ENCODE measurements around the gene SRP68.
"Not testable (repeated sequence)": the region's sequence is repeated elsewhere in the genome, so short reads cannot be mapped to it uniquely, and the experiment has no call there.

The SRP68 gene

DNA sequence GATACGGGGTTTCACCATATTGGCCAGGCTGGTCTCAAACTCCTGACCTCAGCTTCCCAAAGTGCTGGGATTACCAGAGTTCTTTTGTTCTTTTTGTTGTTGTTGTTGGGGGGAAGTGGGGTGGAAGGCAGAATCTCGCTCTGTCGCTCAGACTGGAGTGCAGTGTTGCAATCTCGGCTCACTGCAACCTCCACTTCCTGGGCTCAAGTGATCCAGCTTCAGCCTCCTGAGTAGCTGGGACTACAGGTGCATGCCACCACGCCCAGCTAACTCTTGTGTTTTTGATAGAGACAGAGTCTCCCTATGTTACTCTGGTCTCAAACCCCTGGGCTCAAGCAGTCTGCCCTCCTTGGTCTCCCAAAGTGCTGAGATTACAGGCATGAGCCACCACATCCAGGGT lies 6.1 kb upstream of the SRP68 start:
- DNase-seq (ENCODE audit: insufficient read length, low spot score); FAIRE-seq: not testable (repeated sequence)

DNA sequence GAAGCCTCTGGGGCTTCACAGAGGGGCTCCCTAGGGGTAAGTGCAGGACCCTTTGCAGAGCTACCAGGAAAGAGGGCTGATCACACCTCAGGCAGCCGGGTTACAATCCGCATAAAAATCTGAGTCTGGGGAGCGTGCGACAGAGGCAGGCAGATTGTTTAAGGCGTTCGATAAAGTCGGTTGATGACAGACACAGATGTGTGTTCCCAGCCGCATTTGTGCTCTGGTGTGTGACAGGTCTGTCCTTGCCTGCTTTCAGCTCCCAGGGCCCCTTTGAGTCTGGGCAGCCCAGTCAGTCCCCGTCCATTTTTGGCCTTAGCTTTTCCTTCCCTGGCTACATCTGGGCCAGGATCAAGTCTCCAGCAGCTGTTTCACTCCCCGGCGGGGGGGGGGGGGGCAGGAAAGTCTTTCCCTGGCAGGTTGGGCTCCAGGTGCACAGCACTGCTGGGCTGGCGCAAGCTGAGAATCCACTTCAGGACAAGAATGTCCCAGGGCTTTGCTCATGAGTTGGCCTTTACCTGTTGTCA lies 5.3 kb upstream of the SRP68 start:
- DNase-seq (ENCODE audit: insufficient read length, low spot score) (no peak), FAIRE-seq (no peak)

DNA sequence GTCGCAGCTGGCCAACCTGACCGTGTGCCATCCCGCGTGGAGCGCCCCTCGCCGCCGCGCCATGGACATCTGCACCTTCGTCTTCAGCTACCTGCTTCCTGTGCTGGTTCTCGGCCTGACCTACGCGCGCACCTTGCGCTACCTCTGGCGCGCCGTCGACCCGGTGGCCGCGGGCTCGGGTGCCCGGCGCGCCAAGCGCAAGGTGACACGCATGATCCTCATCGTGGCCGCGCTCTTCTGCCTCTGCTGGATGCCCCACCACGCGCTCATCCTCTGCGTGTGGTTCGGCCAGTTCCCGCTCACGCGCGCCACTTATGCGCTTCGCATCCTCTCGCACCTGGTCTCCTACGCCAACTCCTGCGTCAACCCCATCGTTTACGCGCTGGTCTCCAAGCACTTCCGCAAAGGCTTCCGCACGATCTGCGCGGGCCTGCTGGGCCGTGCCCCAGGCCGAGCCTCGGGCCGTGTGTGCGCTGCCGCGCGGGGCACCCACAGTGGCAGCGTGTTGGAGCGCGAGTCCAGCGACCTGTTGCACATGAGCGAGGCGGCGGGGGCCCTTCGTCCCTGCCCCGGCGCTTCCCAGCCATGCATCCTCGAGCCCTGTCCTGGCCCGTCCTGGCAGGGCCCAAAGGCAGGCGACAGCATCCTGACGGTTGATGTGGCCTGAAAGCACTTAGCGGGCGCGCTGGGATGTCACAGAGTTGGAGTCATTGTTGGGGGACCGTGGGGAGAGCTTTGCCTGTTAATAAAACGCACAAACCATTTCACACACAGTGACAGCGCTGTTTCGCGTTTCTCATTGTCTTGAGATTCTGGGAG lies 4.7 kb upstream of the SRP68 start:
- FAIRE-seq (peak; percentile 9), DNase-seq (ENCODE audit: insufficient read length, low spot score) (no peak)

GRCh38 chr17:76076146-76076764 lies 3.9 kb upstream of the SRP68 start:
- DNase-seq (ENCODE audit: insufficient read length, low spot score) (no peak), FAIRE-seq (no peak)

- DNase-seq (ENCODE audit: insufficient read length, low spot score) (no peak), FAIRE-seq (peak; percentile 16)
Observed at GRCh38 chr17:76075364-76076145, 3.2 kb upstream of the SRP68 start.

GRCh38 chr17:76074390-76075363 lies 2.4 kb upstream of the SRP68 start, which contains the start of gene GALR2:
Gene GALR2 (plus strand): TSS chr17:76074781. CDS start chr17:76074884, 103 bp downstream.
- DNase-seq (ENCODE audit: insufficient read length, low spot score) = no peak
- no peak for FAIRE-seq

GRCh38 chr17:76071531-76072147 lies 678 bp downstream of the SRP68 start:
- DNase-seq (ENCODE audit: insufficient read length, low spot score) (no peak), FAIRE-seq (peak; percentile 42)

GRCh38 chr17:76065775-76066174 lies 6.5 kb downstream of the SRP68 start:
- no peak for DNase-seq (ENCODE audit: insufficient read length, low spot score)
- no peak for FAIRE-seq

DNA sequence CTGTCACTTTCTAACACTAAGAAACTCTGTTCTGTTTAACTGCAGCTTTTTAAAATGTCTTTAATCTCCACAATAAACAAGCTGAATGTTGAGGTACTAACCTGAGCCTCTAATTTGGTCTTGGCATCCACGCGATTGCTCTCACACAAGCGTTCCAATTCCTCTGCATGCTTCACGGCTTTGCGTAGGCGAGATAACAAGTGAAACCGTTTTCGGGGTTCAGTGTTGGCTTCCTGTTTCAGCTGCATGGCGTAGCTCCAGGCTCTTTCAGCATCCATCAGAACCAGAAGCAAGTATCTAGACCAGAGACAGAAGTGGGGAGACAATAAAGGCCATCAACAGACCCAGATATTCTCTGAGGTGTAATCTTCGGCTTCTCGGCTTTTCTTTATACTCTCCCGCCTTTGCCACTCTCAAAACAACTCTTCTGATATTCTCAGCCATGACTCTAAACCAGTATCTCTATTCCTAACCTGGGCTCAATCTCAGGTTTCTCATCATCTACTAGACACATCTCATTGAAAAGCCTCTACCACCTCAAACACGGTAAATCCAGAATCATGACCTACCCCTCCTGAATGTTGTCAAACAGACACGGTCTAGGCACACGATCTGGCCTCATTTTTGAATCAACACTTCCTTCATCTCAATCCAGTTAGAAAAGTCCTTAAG lies 8.3 kb downstream of the SRP68 start:
- FAIRE-seq (no peak), DNase-seq (ENCODE audit: insufficient read length, low spot score) (no peak)

GRCh38 chr17:76058264-76058663 lies 14.1 kb downstream of the SRP68 start:
- not testable (repeated sequence) for FAIRE-seq; DNase-seq (ENCODE audit: insufficient read length, low spot score)

- FAIRE-seq (no peak), DNase-seq (ENCODE audit: insufficient read length, low spot score) (no peak)
Observed at GRCh38 chr17:76056882-76057281, 15.4 kb downstream of the SRP68 start.

DNA sequence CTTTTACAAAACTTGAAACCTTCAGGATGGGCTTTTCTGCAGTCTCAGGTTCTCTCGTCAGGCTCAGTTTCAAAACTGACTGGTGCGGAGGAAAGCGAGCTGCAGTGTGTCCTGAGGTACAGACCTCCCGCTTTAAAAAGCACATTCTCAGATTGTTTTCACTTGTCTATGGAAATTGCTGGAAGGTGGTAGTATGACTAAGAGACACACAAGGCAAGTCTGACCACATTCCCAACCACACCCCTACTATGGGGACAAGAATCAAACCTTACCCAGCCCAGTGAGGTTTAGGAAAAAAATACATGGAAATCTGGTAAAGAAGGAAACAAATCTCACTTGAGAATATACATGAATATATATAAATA lies 18.2 kb downstream of the SRP68 start:
- DNase-seq (ENCODE audit: insufficient read length, low spot score) = no peak
- FAIRE-seq = no peak

DNA sequence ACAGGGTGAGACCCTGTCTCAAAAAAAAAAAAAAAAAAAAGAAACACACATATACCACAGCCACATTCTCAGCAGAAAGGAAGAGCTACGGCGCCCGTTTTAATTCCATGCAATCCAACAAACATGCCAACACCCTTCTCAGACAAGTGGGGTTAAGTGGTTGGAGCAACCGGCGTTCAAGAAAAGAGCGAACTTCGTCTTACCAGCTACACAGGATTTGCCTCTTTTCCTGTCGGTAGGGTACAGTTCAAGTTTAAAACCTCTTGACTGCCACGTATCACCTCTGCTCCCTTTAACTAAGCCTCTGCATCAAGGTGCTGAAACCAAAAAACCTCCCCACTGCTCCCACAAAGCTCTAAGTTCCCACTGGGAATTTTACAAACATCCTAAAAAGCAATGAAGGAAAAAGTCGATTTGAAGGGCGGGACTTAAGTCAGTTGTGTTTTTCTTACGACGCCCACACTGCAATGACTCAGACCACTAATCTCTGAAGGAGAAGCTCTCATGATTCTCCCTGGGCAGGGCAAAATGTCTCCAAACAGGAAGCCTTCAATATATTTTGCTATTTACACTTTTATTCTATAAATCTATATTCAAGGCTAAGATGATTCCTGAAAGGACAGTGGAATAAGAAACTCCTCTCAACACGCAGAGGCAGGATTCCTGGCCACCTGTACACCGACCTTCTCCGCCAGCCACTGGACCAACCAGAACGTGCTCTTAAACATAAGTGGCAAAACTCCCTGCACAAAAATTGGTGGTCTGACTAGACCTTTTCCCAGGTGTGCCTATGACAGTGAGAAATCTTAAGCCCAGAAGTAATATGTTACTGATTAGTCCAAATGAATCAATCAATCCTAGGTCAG lies 18.8 kb downstream of the SRP68 start:
- DNase-seq (ENCODE audit: insufficient read length, low spot score) (peak; percentile 67), FAIRE-seq (no peak)

GRCh38 chr17:76051561-76051960 lies 20.8 kb downstream of the SRP68 start:
- FAIRE-seq (no peak), DNase-seq (ENCODE audit: insufficient read length, low spot score) (no peak)

DNA sequence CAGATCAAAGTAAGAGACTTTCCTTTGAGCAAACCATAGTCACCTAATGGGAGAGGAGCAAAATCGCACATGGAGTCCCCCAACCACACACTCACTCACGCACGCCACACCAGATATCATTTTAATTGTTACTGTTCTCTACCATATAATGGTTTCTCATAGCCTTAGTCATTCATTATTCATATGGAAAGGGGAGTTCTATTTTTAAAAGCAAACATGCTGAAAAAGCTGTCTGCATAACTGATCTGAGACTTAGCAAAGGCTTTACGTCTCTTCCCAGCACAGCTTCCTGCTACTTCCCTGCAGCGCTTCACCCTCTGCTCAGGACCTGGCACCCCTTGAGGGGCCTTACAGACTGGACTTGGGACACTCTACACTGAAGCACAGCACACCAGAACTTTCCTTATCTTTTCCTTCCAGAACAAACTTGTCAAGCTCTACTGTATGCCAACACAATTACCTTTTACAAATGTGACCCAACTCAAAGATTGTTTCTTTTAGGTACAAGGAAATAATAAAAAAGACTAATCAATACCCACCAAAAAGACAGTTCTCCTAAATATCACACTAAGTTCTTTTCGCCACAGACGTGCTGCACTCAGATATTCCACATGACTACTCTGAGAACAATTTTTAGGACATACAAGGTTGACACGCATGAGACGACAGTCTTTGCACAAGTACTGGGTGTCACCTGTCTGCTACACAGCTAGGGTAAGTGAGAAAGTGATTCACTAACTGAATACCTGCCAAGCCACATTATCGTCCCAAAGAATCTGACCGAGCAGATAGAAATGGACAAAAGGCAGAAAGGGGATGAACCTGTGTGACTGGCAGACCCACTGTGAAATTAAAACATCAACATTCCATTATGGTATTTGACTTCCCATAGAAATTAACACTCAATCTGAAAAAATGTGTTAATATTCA lies 21.5 kb downstream of the SRP68 start:
- no peak for DNase-seq (ENCODE audit: insufficient read length, low spot score)
- no peak for FAIRE-seq

GRCh38 chr17:76049836-76050537 lies 22.3 kb downstream of the SRP68 start:
- no peak for FAIRE-seq
- DNase-seq (ENCODE audit: insufficient read length, low spot score) = no peak
